DND-41 (cell line): ENCODE measurements around the gene MRPL27.

ENCODE experiments used
- CTCF ChIP-seq: IDR thresholded peaks from 2 replicates; pipeline ENCODE4 v1.5.1; 2012; ENCODE audit warnings: borderline replicate concordance, low read length, moderate library complexity, mild to moderate bottlenecking; ENCODE audit not compliant: poor library complexity, severe bottlenecking; ENCODE audit errors: extremely low read depth
- EZH2 ChIP-seq: IDR thresholded peaks from 3 replicates; pipeline ENCODE4 v1.6.1; 2012; ENCODE audit warnings: borderline replicate concordance, low read depth, mild to moderate bottlenecking, moderate library complexity, low read length, inconsistent platforms; ENCODE audit not compliant: severe bottlenecking

GRCh38 chr17:50422738-50423137 lies 49.8 kb upstream of the MRPL27 start:
- no peak for TF ChIP-seq CTCF
- TF ChIP-seq EZH2, result no peak
